Choroid plexus epithelial cell (primary cell): ENCODE results near the gene FAM124B.
"Not testable (repeated sequence)": the region's sequence is repeated elsewhere in the genome, so short reads cannot be mapped to it uniquely, and the experiment has no call there.

Source experiments
- DNase-seq: peaks from one replicate; pipeline ENCODE4 v3.0.0-alpha.2; 2010; ENCODE audit warnings: low read depth
- H3K4me3 ChIP-seq: 2 replicates; pipeline ENCODE4 v1.5.1; 2011; ENCODE audit warnings: low read depth, mild to moderate bottlenecking, control low read depth, low read length, moderate library complexity
- TF ChIP-seq, protein P1 (sequence below): conservative IDR thresholded peaks from 2 replicates; pipeline ENCODE4 v1.5.1; 2011; ENCODE audit warnings: low read depth, mild to moderate bottlenecking, control low read depth, inconsistent platforms, low read length, moderate library complexity

The FAM124B gene

DNA sequence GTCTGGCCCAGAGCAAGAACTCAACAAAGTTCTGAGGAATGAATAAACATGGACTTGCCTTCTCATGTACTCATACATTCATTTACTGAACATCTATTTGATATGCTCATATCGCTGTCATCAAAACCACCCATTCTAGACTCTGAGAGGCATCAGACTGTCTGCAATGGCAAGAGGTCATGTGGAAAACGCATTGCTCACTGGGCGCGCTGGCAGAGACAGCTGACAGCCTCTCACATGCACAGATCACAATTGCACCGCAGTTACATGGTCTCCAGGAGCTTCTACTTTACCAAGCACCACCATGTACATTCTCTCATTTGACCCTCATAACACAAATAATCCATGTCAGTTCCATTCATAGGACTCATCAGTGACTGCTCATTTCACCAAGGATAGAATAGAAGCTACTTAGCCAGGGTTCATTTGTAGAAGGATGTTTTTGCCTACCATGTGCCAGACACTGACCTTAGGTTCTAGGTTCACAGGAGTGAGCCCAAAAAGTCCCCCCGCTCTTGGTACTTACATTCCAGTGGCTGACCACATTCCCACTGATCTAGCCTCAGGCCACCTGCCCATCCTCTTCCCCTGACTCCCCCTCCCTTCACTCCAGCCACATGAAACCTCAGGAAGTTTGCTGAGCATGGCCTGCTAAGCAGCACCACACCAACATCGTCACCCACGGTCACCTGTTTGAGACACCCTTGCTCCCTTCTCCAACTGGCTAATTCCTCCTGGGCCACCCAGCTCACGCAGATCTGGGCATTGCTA lies 6.1 kb downstream of the FAM124B start:
- DNase-seq: no peak
- H3K4me3 ChIP-seq: no peak overlapping the region
- TF ChIP-seq, protein P1, sequence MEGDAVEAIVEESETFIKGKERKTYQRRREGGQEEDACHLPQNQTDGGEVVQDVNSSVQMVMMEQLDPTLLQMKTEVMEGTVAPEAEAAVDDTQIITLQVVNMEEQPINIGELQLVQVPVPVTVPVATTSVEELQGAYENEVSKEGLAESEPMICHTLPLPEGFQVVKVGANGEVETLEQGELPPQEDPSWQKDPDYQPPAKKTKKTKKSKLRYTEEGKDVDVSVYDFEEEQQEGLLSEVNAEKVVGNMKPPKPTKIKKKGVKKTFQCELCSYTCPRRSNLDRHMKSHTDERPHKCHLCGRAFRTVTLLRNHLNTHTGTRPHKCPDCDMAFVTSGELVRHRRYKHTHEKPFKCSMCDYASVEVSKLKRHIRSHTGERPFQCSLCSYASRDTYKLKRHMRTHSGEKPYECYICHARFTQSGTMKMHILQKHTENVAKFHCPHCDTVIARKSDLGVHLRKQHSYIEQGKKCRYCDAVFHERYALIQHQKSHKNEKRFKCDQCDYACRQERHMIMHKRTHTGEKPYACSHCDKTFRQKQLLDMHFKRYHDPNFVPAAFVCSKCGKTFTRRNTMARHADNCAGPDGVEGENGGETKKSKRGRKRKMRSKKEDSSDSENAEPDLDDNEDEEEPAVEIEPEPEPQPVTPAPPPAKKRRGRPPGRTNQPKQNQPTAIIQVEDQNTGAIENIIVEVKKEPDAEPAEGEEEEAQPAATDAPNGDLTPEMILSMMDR: no peak

- TF ChIP-seq, protein P1: no peak
- no peak for DNase-seq
- no peak overlapping the region for H3K4me3 ChIP-seq
These were observed 8.6 kb downstream of the FAM124B start for GRCh38 chr2:224393157-224393872.

- TF ChIP-seq, protein P1: no peak
- H3K4me3 ChIP-seq: no peak overlapping the region
- DNase-seq: no peak
These were observed 9.4 kb downstream of the FAM124B start for GRCh38 chr2:224392545-224392944.

DNA sequence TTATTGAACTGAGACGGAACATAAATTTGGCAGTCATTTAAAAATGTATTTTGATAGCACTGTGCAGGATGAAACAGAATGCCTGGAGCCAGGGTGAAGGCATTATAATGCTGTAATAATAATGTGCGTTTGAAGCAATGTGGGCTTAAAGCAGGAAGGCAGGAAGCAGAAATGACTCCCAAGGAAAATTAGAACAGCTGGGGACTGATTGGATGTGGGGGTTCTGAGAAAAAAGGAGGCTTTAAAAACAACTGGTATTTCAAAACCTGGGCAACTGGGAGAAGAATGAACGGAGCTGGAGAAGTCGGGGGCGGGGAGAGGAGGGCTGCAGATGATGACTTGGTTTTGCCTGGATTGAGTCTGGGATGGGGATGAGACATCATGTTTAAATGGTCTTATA lies 12.6 kb downstream of the FAM124B start:
- no peak for DNase-seq
- TF ChIP-seq, protein P1: no peak
- no peak overlapping the region for H3K4me3 ChIP-seq

- DNase-seq: no peak
- no peak overlapping the region for H3K4me3 ChIP-seq
- TF ChIP-seq, protein P1: no peak
These were observed 15.0 kb downstream of the FAM124B start for GRCh38 chr2:224386876-224387275.

- no peak for DNase-seq
- TF ChIP-seq, protein P1: no peak
- no peak overlapping the region for H3K4me3 ChIP-seq
These were observed 18.8 kb downstream of the FAM124B start for GRCh38 chr2:224382973-224383555.

- not testable (repeated sequence) for DNase-seq, H3K4me3 ChIP-seq
These were observed 19.6 kb downstream of the FAM124B start for GRCh38 chr2:224382280-224382647.
